ENCODE measurements around the gene NOS1AP. TPM values are rescaled to one million over a fixed set of nuclear protein-coding genes. Genes with fewer than 3 reads are reported as not detected.

NOS1AP gene
- total RNA-seq, 1 experiment from 2014 or later = 5.3 TPM

GRCh38 chr1:162299018-162299417 lies 229.5 kb downstream of the NOS1AP start:
- H2AFZ ChIP-seq (ENCODE audit: low read depth, low read length, poor library complexity, severe bottlenecking) = no peak overlapping the region
- H3K4me1 ChIP-seq (ENCODE audit: control insufficient read depth in 1 of 2, insufficient read depth in 2 of 2, low read length in 2 of 2) = no peaks in the 10 kb centered on the region
- DNase-seq (ENCODE audit: low read depth, low spot score) (no peak), ATAC-seq (no peak)
- H3K27me3 ChIP-seq (ENCODE audit: insufficient read depth, low read length) = no peaks in the 10 kb centered on the region
- H3K36me3 ChIP-seq (ENCODE audit: control insufficient read depth in 1 of 2, insufficient read depth in 2 of 2, low read length in 2 of 2) = no peaks in the 10 kb centered on the region
- no peak overlapping the region for H3K4me3 ChIP-seq (replicated peaks in 1 of 2; ENCODE audit: low read depth in 1 of 2, low read length in 2 of 2)
- H3K4me2 ChIP-seq (ENCODE audit: low read length) = no peak overlapping the region
- POLR2A ChIA-PET = no interaction called here
- RAD21 ChIA-PET (ENCODE audit: low non-redundant PET in 1 of 2, low total read pairs in 2 of 2, uncharacterized antibody in 2 of 2, unreplicated experiment in 2 of 2) = no interaction called here
- H3K9me3 ChIP-seq (ENCODE audit: control insufficient read depth in 1 of 2, insufficient read depth in 1 of 2, low read depth in 1 of 2, low read length in 2 of 2) = no peaks in the 10 kb centered on the region
- CTCF ChIA-PET = no interaction called here
- H3K79me2 ChIP-seq (ENCODE audit: insufficient read depth, low read length) = no peaks in the 10 kb centered on the region
- no peaks in the 10 kb centered on the region for H3K9me2 ChIP-seq (ENCODE audit: insufficient read depth)
- intact Hi-C loops (cut with micrococcal nuclease) = no loop called here
- H3K27ac ChIP-seq (ENCODE audit: low read depth, low read length) = no peak overlapping the region
- BruUV-seq (replicated peaks) = no TSS peak
- no peaks in the 10 kb centered on the region for H4K20me1 ChIP-seq (ENCODE audit: insufficient read depth)
- no peak overlapping the region for H3K9ac ChIP-seq (ENCODE audit: low read length)
- no peak for TF ChIP-seq SIN3A (IDR thresholded peaks at IDR 0.05; ENCODE audit: low read depth)
- TF ChIP-seq TCF7L2 (IDR thresholded peaks at IDR 0.05; ENCODE audit: borderline replicate concordance, extremely low read depth, insufficient read depth, insufficient read length) = no peak
- no peak for TF ChIP-seq POLR2A (IDR thresholded peaks at IDR 0.05; ENCODE audit: borderline replicate concordance, extremely low read depth, insufficient read depth, insufficient read length)
- no peak for TF ChIP-seq ZBTB33 (IDR thresholded peaks at IDR 0.05; ENCODE audit: extremely low read depth, insufficient replicate concordance, low read length)
- TF ChIP-seq SP1 (IDR thresholded peaks at IDR 0.05; ENCODE audit: low read depth) = no peak
- no peak for TF ChIP-seq ATF3 (IDR thresholded peaks at IDR 0.05)
- TF ChIP-seq ZFX (IDR thresholded peaks at IDR 0.05) = no peak
- TF ChIP-seq CBX3 (IDR thresholded peaks at IDR 0.05; ENCODE audit: low read depth) = no peak
- no peak for TF ChIP-seq EGR1 (IDR thresholded peaks at IDR 0.05; ENCODE audit: low read depth)
- TF ChIP-seq JUND (IDR thresholded peaks at IDR 0.05) = no peak
- TF ChIP-seq SRF (IDR thresholded peaks at IDR 0.05; ENCODE audit: low read depth) = no peak
- no peak for TF ChIP-seq EZH2phosphoT487 (IDR thresholded peaks at IDR 0.05; ENCODE audit: borderline replicate concordance)
- TF ChIP-seq ELF1 (IDR thresholded peaks at IDR 0.05; ENCODE audit: borderline replicate concordance, low read depth) = no peak
- no peak for TF ChIP-seq CTCF (IDR thresholded peaks at IDR 0.05 in 2 of 3, conservative IDR thresholded peaks at IDR 0.05 in 1 of 3; ENCODE audit: borderline replicate concordance in 1 of 3, insufficient read depth in 1 of 3, low read depth in 2 of 3, low read length in 2 of 3)
- no peak for TF ChIP-seq RAD21 (IDR thresholded peaks at IDR 0.05; ENCODE audit: low read depth)
- TF ChIP-seq FOSL1 (IDR thresholded peaks at IDR 0.05; ENCODE audit: low read depth) = no peak
- no peak for TF ChIP-seq YY1 (IDR thresholded peaks at IDR 0.05; ENCODE audit: extremely low read depth, insufficient replicate concordance, low read depth, low read length)
- no peak for TF ChIP-seq MAX (IDR thresholded peaks at IDR 0.05)
- TF ChIP-seq CEBPB (IDR thresholded peaks at IDR 0.05; ENCODE audit: low read depth) = no peak
